ENCODE measurements around the gene ARPP19. TPM values are rescaled to one million over a fixed set of nuclear protein-coding genes. Genes with fewer than 3 reads are reported as not detected.
A peak's percentile ranks its signal among the peaks of the same experiment; 100 is the strongest.

ARPP19 gene
- total RNA-seq, 1 experiment from 2014 or later, result 172 TPM

DNA sequence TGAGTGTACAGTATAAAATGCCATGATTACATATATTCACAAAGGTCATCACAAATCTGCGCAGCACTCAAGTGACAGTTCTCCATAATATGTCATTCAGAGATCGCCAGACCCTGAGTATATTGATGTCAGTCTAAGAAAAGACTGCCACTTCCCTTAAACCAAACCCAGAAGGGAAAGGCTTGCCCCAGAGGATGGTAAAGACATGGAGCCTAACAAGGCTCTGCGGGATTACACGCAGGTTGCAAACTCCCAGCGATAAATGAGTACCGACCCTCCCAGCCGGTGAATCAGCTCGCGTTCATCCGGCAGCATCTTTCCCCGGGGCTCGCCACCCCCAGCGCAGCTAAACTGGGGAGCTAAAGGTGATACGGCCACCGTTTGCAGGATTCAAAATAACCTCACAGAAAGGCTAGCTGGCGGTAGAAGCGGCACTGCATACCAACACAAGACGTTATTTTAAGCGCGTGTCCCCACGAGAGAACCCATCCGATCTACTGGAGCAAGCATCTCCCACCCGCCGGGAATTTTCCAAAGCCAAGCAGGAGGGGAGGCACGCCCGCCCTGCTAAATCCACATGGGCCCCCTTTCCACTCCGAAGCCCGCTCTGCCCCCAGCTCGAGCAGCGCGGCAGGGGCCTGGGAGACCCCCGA lies 40.8 kb downstream of the ARPP19 start:
- Mint-ChIP-seq H3K9me3 (ENCODE audit: unreplicated experiment) (no peaks in the 10 kb centered on the region), H3K27ac (ENCODE audit: low read depth, unreplicated experiment) (no peak overlapping the region), H3K4me3 (ENCODE audit: unreplicated experiment) (peak overlapping the region; percentile 78), H3K36me3 (ENCODE audit: insufficient read depth, unreplicated experiment) (no peaks in the 10 kb centered on the region), H3K4me1 (ENCODE audit: insufficient read depth, unreplicated experiment) (peaks cover 7% of the 10 kb centered on the region), H3K27me3 (ENCODE audit: insufficient read depth, unreplicated experiment) (no peaks in the 10 kb centered on the region)
- DNase-seq (ENCODE audit: unreplicated experiment), result peak; percentile 24
- ChIA-PET CTCF (interaction anchor here (0.6 to 1.7 kb wide), 9 partner anchors 15 to 230 kb away, joined by 3 to 6 read pairs (median 3); no protein-coding TSS in a partner anchor), POLR2A (interaction anchor here (0.6 to 2.6 kb wide), 9 partner anchors 21 to 267 kb away, joined by 3 to 9 read pairs (median 4); no protein-coding TSS in a partner anchor)
- intact Hi-C loops (cut with micrococcal nuclease), result loop anchor here (2.0 kb wide), 2 partner anchors 41 to 207 kb away; partner anchors contain the start of gene ARPP19
- BruUV-seq (replicated peaks), result no TSS peak
- TF ChIP-seq, protein P1, sequence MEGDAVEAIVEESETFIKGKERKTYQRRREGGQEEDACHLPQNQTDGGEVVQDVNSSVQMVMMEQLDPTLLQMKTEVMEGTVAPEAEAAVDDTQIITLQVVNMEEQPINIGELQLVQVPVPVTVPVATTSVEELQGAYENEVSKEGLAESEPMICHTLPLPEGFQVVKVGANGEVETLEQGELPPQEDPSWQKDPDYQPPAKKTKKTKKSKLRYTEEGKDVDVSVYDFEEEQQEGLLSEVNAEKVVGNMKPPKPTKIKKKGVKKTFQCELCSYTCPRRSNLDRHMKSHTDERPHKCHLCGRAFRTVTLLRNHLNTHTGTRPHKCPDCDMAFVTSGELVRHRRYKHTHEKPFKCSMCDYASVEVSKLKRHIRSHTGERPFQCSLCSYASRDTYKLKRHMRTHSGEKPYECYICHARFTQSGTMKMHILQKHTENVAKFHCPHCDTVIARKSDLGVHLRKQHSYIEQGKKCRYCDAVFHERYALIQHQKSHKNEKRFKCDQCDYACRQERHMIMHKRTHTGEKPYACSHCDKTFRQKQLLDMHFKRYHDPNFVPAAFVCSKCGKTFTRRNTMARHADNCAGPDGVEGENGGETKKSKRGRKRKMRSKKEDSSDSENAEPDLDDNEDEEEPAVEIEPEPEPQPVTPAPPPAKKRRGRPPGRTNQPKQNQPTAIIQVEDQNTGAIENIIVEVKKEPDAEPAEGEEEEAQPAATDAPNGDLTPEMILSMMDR (IDR thresholded peaks at IDR 0.05; ENCODE audit: unreplicated experiment), result no peak

DNA sequence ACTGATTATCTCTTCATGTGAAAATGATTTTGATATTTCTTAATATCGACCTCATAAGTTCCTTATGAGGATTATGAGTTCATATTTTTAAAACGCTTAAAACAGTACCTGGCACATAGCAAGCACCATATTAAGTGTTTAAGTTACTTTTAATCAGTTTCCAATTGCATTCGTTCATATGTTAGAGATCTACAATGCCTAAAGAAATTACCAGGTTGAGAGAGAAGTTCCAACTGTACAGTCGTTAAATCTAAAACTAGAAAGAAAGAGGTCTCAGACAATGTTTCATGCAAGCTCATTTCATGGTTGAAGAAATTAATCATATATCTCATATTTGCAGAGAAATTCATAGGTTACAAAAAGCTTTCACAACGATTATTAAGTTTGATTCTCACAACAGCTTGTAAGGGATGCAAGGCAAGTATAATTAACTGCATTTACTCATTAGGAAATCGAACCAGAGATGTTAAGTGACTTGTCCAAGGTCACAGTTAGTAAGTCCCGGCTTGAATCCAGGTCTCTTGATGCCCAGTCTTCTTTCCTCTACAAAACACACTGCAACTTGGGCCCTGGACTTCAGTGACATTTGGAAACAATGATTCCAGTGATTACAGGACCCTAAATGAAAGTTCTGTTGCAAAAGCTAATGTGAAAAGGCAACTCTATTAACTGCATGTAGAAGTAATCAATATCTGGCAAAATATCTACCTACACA lies 41.5 kb downstream of the ARPP19 start:
- Mint-ChIP-seq H3K36me3 (ENCODE audit: insufficient read depth, unreplicated experiment) (no peaks in the 10 kb centered on the region), H3K27me3 (ENCODE audit: insufficient read depth, unreplicated experiment) (no peaks in the 10 kb centered on the region), H3K27ac (ENCODE audit: low read depth, unreplicated experiment) (no peak overlapping the region), H3K9me3 (ENCODE audit: unreplicated experiment) (no peaks in the 10 kb centered on the region), H3K4me3 (ENCODE audit: unreplicated experiment) (peak overlapping the region; percentile 78), H3K4me1 (ENCODE audit: insufficient read depth, unreplicated experiment) (peaks cover 10% of the 10 kb centered on the region)
- DNase-seq (ENCODE audit: unreplicated experiment), result no peak
- CTCF ChIA-PET, result interaction anchor here (0.7 to 1.7 kb wide), 7 partner anchors 14 to 195 kb away, joined by 3 to 6 read pairs (median 3); no protein-coding TSS in a partner anchor
- intact Hi-C loops (cut with micrococcal nuclease), result no loop called here
- BruUV-seq (replicated peaks), result TSS peak; percentile 40
- POLR2A ChIA-PET, result interaction anchor here (0.6 to 2.6 kb wide), 10 partner anchors 21 to 281 kb away, joined by 3 to 9 read pairs (median 4); no protein-coding TSS in a partner anchor
- TF ChIP-seq, protein P1 (IDR thresholded peaks at IDR 0.05; ENCODE audit: unreplicated experiment), result no peak

DNA sequence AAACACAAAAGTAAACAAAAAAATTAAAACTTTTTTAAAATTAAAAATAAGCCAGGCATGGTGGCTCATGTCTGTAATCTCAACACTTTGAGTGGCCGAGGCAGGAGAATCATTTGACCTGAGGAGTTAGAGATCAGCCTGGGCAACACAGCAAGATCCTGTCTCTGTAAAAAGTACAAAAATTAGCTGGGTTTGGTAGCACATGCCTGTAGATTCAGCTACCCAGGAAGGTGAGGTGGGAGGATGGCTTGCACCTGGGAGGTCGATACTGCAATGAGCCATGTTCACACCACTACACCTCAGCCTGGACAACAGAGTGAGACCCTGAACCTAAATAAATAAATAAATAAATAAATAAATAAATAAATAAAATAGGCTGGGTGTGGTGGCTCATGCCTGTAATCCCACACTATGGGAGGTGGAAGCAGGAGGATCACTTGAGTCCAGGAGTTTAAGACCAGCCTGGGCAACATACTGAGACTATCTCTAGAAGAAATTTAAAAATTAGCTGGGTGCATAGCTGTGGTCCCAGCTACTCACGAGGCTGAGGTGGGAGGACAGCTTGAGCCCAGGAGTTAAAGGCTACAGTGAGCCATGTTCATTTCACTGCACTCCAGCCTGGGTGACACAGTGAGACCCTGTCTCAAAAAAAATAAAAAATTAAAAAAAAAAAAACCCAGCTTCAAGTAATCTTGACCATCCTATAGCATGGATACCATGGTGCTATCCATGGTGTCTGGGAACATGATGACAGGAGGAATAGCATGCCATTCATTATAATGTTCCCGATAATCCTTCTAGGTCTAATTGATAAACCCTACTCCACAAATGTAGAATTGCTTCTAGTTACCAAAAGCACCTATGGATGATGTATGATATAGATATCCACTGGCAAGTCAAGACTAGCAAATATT lies 44.4 kb downstream of the ARPP19 start:
- no TSS peak for BruUV-seq (replicated peaks)
- DNase-seq (ENCODE audit: unreplicated experiment), result no peak
- CTCF ChIA-PET, result interaction anchor here (0.6 to 1.7 kb wide), 7 partner anchors 9 to 340 kb away, joined by 3 to 6 read pairs (median 3); no protein-coding TSS in a partner anchor
- TF ChIP-seq, protein P1 (IDR thresholded peaks at IDR 0.05; ENCODE audit: unreplicated experiment), result no peak
- Mint-ChIP-seq H3K27ac (ENCODE audit: low read depth, unreplicated experiment) (no peak overlapping the region), H3K4me1 (ENCODE audit: insufficient read depth, unreplicated experiment) (peaks cover 10% of the 10 kb centered on the region), H3K27me3 (ENCODE audit: insufficient read depth, unreplicated experiment) (no peaks in the 10 kb centered on the region), H3K36me3 (ENCODE audit: insufficient read depth, unreplicated experiment) (no peaks in the 10 kb centered on the region), H3K4me3 (ENCODE audit: unreplicated experiment) (no peak overlapping the region), H3K9me3 (ENCODE audit: unreplicated experiment) (no peaks in the 10 kb centered on the region)
- POLR2A ChIA-PET, result interaction anchor here (0.6 kb wide), 1 partner anchor 275 kb away, joined by 3 read pairs; no protein-coding TSS in a partner anchor
- intact Hi-C loops (cut with micrococcal nuclease), result no loop called here
